ENCODE results near the gene MLYCD.

Gene MLYCD

DNA sequence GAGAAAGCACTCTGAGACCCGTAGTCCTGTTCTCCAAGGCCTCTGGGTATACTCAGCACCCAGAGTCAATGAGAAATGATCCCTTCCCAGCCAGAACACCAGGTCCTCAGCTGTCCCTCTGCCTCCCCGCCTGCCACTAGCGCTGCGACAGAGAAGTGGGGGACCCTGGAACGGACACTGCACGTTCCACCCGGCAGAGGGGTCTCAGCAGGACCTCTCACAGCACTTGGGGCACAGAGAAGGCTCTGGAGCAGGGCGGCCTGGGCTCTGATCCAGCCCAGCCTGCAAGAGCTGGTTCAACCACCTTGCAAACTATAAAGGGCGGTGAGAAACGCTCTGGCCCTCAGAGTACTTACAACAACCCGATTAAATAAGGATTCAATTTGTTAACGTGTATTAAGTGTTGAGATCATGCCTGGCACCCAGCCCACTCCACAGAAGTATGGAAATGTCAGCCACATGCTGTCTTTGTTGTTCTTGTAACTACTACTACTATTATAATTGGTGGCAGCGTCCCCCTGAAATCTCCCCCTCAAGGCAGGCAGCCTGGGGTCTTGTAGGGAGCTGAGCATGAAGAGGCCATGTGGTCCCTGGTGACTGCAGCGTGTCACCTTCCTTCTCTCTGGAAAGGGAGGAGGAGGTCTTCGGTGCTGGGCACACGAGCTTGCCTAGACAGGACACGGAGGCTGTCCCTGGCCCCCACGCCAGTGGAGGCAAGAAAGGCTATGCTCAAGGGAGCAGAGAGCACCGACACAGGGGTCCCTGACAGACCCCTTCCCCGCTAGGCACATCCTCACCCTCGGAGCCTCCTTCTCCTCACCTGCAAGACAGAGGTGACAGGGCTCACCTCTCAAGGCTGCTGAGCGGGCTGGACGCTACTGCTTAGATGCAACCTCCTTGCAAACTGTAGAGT lies 56.6 kb downstream of the MLYCD start:
- no peak for DNase-seq (ENCODE audit: low read depth in 3 of 3)

- peak; percentile 60 to 73 (median 67) for DNase-seq (ENCODE audit: low read depth in 3 of 3)
Observed at GRCh38 chr16:83956336-83957289, 57.7 kb downstream of the MLYCD start.

DNA sequence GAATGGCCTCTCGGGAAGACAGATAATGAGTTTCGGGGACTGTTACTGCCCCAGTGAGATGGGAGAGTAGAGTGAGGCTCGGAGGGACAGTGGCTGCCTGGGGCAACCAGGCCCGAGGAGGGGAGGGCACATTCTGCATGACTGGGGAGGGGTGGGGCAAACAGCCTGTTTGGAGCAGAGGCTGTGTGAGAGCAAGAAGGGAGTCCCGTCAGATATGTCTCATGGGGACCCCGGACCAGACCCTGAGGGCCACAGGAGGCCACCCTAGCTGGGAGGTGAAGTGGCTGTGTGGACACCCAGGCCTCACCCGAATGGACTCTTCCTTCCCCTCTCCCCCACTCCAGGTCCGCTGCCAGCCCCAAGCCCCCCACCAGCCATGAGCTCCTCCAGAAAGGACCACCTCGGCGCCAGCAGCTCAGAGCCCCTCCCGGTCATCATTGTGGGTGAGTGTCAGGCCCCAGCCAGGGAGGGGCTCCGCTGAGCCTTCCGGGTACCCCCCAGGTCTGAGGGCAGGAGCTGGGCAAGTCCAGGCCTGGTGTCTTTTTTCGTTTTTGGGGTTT lies 58.5 kb downstream of the MLYCD start:
- DNase-seq (ENCODE audit: low read depth in 3 of 3) = no peak

GRCh38 chr16:83958137-83958845 lies 59.4 kb downstream of the MLYCD start:
- DNase-seq (ENCODE audit: low read depth in 3 of 3) = no peak

DNA sequence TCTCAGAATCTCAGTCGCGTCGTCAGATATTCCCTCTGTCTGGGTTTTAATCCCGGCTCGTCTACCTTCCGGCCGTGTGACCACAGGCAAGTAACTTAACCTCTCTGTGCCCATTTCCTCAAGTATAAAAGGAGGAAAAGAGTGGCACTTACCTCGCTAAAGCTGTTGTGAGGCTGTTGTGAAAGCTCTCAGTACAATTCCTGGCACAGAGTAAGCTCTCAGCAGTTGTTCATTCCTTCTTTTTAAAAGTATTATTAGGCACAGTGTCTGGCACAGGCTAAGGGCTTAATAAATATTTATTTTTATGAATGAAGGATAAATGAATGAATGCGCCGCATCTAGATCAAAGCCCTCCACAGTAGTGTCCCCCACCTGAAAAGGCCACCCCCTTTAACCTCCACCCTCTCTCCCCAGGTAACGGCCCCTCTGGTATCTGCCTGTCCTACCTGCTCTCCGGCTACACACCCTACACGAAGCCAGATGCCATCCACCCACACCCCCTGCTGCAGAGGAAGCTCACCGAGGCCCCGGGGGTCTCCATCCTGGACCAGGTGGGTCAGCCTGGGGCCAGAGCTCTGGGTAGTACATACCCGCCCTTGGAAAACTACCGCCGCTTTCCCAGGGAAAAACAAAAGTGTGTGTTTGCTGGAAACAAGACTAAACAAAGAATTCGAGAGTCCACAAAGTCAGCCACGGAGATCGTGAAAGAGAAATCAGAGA lies 60.1 kb downstream of the MLYCD start:
- DNase-seq (ENCODE audit: low read depth in 3 of 3) = no peak

GRCh38 chr16:83959656-83960434 lies 60.9 kb downstream of the MLYCD start:
- no peak for DNase-seq (ENCODE audit: low read depth in 3 of 3)

GRCh38 chr16:83960521-83961249 lies 61.8 kb downstream of the MLYCD start:
- DNase-seq (ENCODE audit: low read depth in 3 of 3) = no peak

GRCh38 chr16:83961591-83961990 lies 62.7 kb downstream of the MLYCD start:
- no peak for DNase-seq (ENCODE audit: low read depth in 3 of 3)

GRCh38 chr16:83963277-83964119 lies 64.6 kb downstream of the MLYCD start:
- no peak for DNase-seq (ENCODE audit: low read depth in 3 of 3)

DNA sequence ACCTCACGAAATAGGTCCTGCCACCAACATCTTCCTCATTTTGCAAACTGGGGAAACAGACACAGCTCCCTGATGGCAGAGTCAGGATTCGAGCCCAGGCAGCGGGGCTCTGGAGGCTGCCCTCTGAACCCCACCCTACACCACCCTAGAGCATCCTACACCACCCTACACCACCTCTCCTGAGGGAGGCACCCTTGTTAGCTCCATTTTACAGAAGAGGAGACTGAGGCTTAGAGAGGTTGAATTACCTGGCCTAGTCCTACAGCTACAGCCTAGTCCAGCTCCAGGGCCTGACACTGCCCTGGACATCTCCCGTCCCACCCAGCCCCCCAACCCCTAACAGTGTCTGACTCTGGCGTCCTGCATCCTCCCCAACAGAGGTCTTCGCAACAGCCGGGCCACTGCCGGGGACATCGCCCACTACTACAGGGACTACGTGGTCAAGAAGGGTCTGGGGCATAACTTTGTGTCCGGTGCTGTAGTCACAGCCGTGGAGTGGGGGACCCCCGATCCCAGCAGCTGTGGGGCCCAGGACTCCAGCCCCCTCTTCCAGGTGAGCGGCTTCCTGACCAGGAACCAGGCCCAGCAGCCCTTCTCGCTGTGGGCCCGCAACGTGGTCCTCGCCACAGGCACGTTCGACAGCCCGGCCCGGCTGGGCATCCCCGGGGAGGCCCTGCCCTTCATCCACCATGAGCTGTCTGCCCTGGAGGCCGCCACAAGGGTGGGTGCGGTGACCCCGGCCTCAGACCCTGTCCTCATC lies 65.9 kb downstream of the MLYCD start:
- DNase-seq (ENCODE audit: low read depth in 3 of 3) = no peak

DNA sequence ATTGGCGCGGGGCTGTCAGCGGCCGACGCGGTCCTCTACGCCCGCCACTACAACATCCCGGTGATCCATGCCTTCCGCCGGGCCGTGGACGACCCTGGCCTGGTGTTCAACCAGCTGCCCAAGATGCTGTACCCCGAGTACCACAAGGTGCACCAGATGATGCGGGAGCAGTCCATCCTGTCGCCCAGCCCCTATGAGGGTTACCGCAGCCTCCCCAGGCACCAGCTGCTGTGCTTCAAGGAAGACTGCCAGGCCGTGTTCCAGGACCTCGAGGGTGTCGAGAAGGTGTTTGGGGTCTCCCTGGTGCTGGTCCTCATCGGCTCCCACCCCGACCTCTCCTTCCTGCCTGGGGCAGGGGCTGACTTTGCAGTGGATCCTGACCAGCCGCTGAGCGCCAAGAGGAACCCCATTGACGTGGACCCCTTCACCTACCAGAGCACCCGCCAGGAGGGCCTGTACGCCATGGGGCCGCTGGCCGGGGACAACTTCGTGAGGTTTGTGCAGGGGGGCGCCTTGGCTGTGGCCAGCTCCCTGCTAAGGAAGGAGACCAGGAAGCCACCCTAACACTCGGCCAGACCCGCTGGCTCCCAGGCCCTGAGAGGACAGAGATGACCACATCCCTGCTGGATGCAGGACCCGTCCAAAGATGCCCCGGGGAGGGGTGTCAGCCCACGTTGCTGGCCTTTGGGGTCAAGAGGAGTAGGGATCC lies 66.7 kb downstream of the MLYCD start:
- DNase-seq (ENCODE audit: low read depth in 3 of 3) = no peak

DNA sequence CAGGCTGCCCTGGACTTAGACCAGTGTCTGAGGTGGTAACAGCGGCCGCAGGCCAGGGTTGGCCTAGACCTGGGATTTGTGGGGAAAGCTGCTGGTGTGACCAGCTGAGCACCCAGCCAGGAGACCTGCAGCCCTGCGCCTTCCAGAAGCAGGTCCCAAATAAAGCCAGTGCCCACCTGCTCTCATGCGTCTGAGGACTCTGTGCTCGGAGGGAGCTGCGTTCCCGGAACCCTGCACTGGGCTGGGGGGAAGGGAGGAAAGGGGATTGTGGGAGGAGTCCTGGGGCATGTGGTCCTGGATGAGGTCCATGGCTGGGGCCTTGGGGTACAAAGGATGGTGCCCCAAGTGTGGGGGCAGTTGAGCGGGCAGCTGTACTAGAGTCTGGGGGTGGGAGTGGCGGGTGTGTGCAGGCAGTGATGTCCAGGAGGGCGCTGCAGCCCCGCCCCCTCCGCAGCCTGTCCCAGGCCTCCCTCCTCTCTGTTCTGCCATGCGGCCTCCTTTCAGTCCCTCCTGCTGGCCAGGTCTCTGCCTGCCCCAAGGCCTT lies 67.3 kb downstream of the MLYCD start:
- no peak for DNase-seq (ENCODE audit: low read depth in 3 of 3)

- DNase-seq (ENCODE audit: low read depth in 3 of 3) = no peak
Observed at GRCh38 chr16:83967091-83967490, 68.2 kb downstream of the MLYCD start.

- DNase-seq (ENCODE audit: low read depth in 3 of 3) = peak in 1 of 3 donors; percentile 8
Observed at GRCh38 chr16:83967838-83968305, 69.0 kb downstream of the MLYCD start, which contains the start of gene NECAB2. NECAB2 (plus strand) TSS chr16:83968244; CDS start chr16:83968649, 405 bp downstream.

DNA sequence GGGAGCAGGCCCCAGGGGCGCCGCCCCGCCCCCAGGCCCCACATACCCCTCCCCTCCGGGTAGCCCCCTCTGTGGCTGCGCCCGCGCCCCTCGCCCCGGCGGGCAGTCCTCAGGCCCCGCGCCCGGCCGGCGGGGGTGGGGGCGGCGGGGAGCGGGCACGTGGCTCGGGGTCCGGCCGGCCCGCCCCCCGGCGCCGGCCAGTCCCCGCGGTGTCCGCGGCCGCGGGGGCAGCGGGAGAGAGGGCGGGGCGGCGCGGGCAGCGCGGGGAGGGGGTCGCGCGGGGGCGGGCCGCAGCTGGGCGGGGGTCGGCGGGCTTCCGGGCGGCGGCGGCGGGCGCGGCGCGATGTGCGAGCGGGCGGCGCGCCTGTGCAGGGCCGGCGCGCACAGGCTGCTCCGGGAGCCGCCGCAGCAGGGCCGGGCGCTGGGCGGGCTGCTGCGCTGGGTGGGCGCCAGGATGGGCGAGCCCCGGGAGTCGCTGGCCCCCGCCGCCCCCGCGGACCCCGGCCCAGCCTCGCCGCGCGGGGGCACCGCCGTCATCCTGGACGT lies 69.5 kb downstream of the MLYCD start:
- no peak for DNase-seq (ENCODE audit: low read depth in 3 of 3)

Measured in stimulated activated CD4-positive, alpha-beta T cell treated with anti-CD3 and anti-CD28 coated beads, TNF-alpha, amount 100 ng/mL, for 48 hours (primary cell).